Chondrocyte (in vitro differentiated cells): ENCODE measurements around the gene DCPS. TPM values are rescaled to one million over a fixed set of nuclear protein-coding genes. Genes with fewer than 3 reads are reported as not detected.

ENCODE experiments used
- DNase-seq: peaks from one replicate; pipeline ENCODE4 v3.0.0; 2021; ENCODE audit warnings: mixed read lengths, low spot score
- H3K27ac Mint-ChIP-seq: one replicate; pipeline ENCODE4 v1.8.0; 2021; ENCODE audit warnings: mild to moderate bottlenecking, moderate library complexity, mixed read lengths; ENCODE audit not compliant: unreplicated experiment
- H3K27me3 Mint-ChIP-seq: 2 replicates; pipeline ENCODE4 v1.8.0; 2021; ENCODE audit warnings: low read depth, mixed read lengths
- H3K36me3 Mint-ChIP-seq: 2 replicates; pipeline ENCODE4 v1.8.0; 2021; ENCODE audit warnings: low read depth, mixed read lengths
- H3K4me1 Mint-ChIP-seq: 2 replicates; pipeline ENCODE4 v1.8.0; 2021; ENCODE audit warnings: low read depth, mild to moderate bottlenecking, mixed read lengths
- H3K4me3 Mint-ChIP-seq: one replicate; pipeline ENCODE4 v1.8.0; 2021; ENCODE audit warnings: mild to moderate bottlenecking, moderate library complexity, mixed read lengths; ENCODE audit not compliant: unreplicated experiment
- H3K9me3 Mint-ChIP-seq: 2 replicates; pipeline ENCODE4 v1.8.0; 2021; ENCODE audit warnings: low read depth, mixed read lengths
- CTCF ChIP-seq: fragments of 200-600 bp; sonication (generic); IDR thresholded peaks from 2 replicates; pipeline ENCODE4 v1.5.0; 2021; ENCODE audit warnings: antibody characterized with exemption, mild to moderate bottlenecking, moderate library complexity
- total RNA-seq: library from RNA; stranded (reverse); gene quantifications from 3 replicates; pipeline ENCODE4 v1.2.1, GENCODE V29; 2021

The DCPS gene
- total RNA-seq, 1 donor from 2014 or later, result 12.4 TPM

GRCh38 chr11:126268708-126269579, 34.9 kb upstream of the DCPS start, which contains the start of the genes FOXRED1 and SRPRA:
Gene FOXRED1 (plus strand): TSS chr11:126269154. CDS start chr11:126269207, 53 bp downstream.
Gene SRPRA (minus strand): TSS chr11:126268895. CDS start chr11:126268804, 91 bp downstream.
- Mint-ChIP-seq H3K27ac (peak within 1 kb of the TSS; percentile 97), H3K4me3 (peak within 1 kb of the TSS; percentile 96), H3K36me3 (peaks cover 26% of the 10 kb centered on the region), H3K9me3 (no peaks in the 10 kb centered on the region), H3K27me3 (no peaks in the 10 kb centered on the region), H3K4me1 (peaks cover 37% of the 10 kb centered on the region)
- no peak for TF ChIP-seq CTCF
- DNase-seq, result peak; percentile 100

- H3K27ac Mint-ChIP-seq, result no peak overlapping the region
- H3K9me3 Mint-ChIP-seq, result no peaks in the 10 kb centered on the region
- peaks cover 16% of the 10 kb centered on the region for H3K36me3 Mint-ChIP-seq
Observed at GRCh38 chr11:126277322-126277721, 26.5 kb upstream of the DCPS start.

GRCh38 chr11:126277780-126278179, 26.1 kb upstream of the DCPS start:
- no peak for DNase-seq
- no peak overlapping the region for H3K4me3 Mint-ChIP-seq
- peaks cover 16% of the 10 kb centered on the region for H3K36me3 Mint-ChIP-seq
- H3K4me1 Mint-ChIP-seq, result peaks cover 13% of the 10 kb centered on the region
- no peaks in the 10 kb centered on the region for H3K27me3 Mint-ChIP-seq
- no peak for TF ChIP-seq CTCF
- no peak overlapping the region for H3K27ac Mint-ChIP-seq
- no peaks in the 10 kb centered on the region for H3K9me3 Mint-ChIP-seq

More at GRCh38 chr11:126277322-126277721, 26.5 kb upstream of the DCPS start:
- no peaks in the 10 kb centered on the region for H3K27me3 Mint-ChIP-seq
- no peak for DNase-seq
- H3K4me1 Mint-ChIP-seq, result peaks cover 10% of the 10 kb centered on the region
- H3K4me3 Mint-ChIP-seq, result no peak overlapping the region
- no peak for TF ChIP-seq CTCF

- H3K27ac Mint-ChIP-seq, result no peak overlapping the region
- TF ChIP-seq CTCF, result no peak
Observed at GRCh38 chr11:126279191-126279590, 24.7 kb upstream of the DCPS start.

GRCh38 chr11:126280595-126280994, 23.3 kb upstream of the DCPS start:
- H3K4me3 Mint-ChIP-seq, result no peak overlapping the region
- peaks cover 22% of the 10 kb centered on the region for H3K4me1 Mint-ChIP-seq
- no peak overlapping the region for H3K27ac Mint-ChIP-seq
- no peak for TF ChIP-seq CTCF
- no peak for DNase-seq
- H3K27me3 Mint-ChIP-seq, result no peaks in the 10 kb centered on the region
- H3K9me3 Mint-ChIP-seq, result no peaks in the 10 kb centered on the region
- peaks cover 8% of the 10 kb centered on the region for H3K36me3 Mint-ChIP-seq

More at GRCh38 chr11:126279191-126279590, 24.7 kb upstream of the DCPS start:
- peaks cover 17% of the 10 kb centered on the region for H3K4me1 Mint-ChIP-seq
- H3K4me3 Mint-ChIP-seq, result no peak overlapping the region
- no peaks in the 10 kb centered on the region for H3K9me3 Mint-ChIP-seq
- no peaks in the 10 kb centered on the region for H3K27me3 Mint-ChIP-seq
- DNase-seq, result no peak
- H3K36me3 Mint-ChIP-seq, result peaks cover 13% of the 10 kb centered on the region
